Transverse colon (tissue), 3 donors: ENCODE measurements around the gene IGSF21.

Experiments used
- CTCF ChIP-seq, 5 experiments: fragments of 200-600 bp in 3 of 5; fragments of 450-650 bp in 2 of 5; sonication (generic) in 3 of 5; IDR thresholded peaks; 1 replicate in 2 of 5; 2 replicates in 3 of 5; pipeline ENCODE4 v1.5.1; 2016 to 2017; ENCODE audit warnings: antibody characterized with exemption in 5 of 5, inconsistent platforms in 3 of 5, mild to moderate bottlenecking in 2 of 5, moderate library complexity in 1 of 5
- EP300 ChIP-seq: sonication (generic); formaldehyde crosslinking; IDR thresholded peaks from one replicate; pipeline ENCODE4 v1.6.1; 2017; ENCODE audit warnings: antibody characterized with exemption, low read depth
- POLR2A ChIP-seq: fragments of 450-650 bp; IDR thresholded peaks from one replicate; pipeline ENCODE4 v1.6.1; 2016; ENCODE audit warnings: antibody characterized with exemption, mild to moderate bottlenecking, moderate library complexity

- TF ChIP-seq CTCF (IDR thresholded peaks at IDR 0.05) (no peak), POLR2A (no peak), EP300 (no peak)
These were observed 221.2 kb downstream of the IGSF21 start for GRCh38 chr1:18328803-18329202.
